HepG2 (cell line): ENCODE measurements around the gene TMEM222. TPM values are rescaled to one million over a fixed set of nuclear protein-coding genes. Genes with fewer than 3 reads are reported as not detected.

Experiments
- DNMT3B ChIP-seq: conservative IDR thresholded peaks from 2 replicates; pipeline ENCODE4 v1.6.1; 2016; ENCODE audit warnings: missing biosample characterization, control low read depth
- GATA4 ChIP-seq: sonication (generic); IDR thresholded peaks from 2 replicates; pipeline ENCODE4 v1.6.1; 2016; ENCODE audit warnings: antibody characterized with exemption, low read depth, borderline replicate concordance
- HIC2 ChIP-seq: sonication (generic); formaldehyde crosslinking; IDR thresholded peaks from 2 replicates; pipeline ENCODE4 v1.9.0; 2022; ENCODE audit warnings: low read depth, missing genetic modification reagents
- HNRNPLL ChIP-seq: fragments of 200-400 bp; formaldehyde crosslinking; IDR thresholded peaks from 2 replicates; pipeline ENCODE4 v1.6.1; 2017; ENCODE audit warnings: mild to moderate bottlenecking, low read depth, low read length; ENCODE audit not compliant: poor library complexity, severe bottlenecking
- HOXD1 ChIP-seq: sonication (generic); formaldehyde crosslinking; IDR thresholded peaks from 2 replicates; pipeline ENCODE4 v1.5.0; 2020; ENCODE audit warnings: missing genetic modification reagents
- MLXIP ChIP-seq: sonication (generic); formaldehyde crosslinking; IDR thresholded peaks from 2 replicates; pipeline ENCODE4 v1.9.0; 2021; ENCODE audit warnings: missing genetic modification reagents, borderline replicate concordance
- NONO ChIP-seq, 2 experiments: fragments of 450-650 bp in 1 of 2; sonication (generic) in 1 of 2; formaldehyde crosslinking in 1 of 2; IDR thresholded peaks in 1 of 2; conservative IDR thresholded peaks in 1 of 2; 2 replicates each; pipeline versions ENCODE4 v1.6.1 to v1.8.0; 2017 to 2022; ENCODE audit warnings: mild to moderate bottlenecking in 1 of 2, missing genetic modification reagents in 1 of 2, moderate library complexity in 1 of 2
- SKI ChIP-seq: fragments of 450-650 bp; IDR thresholded peaks from one replicate; pipeline ENCODE4 v1.6.1; 2018; ENCODE audit warnings: mild to moderate bottlenecking; ENCODE audit not compliant: partially characterized antibody
- ZBTB49 ChIP-seq: sonication (generic); formaldehyde crosslinking; IDR thresholded peaks from 2 replicates; pipeline ENCODE4 v1.4.0; 2020; ENCODE audit warnings: missing genetic modification reagents, borderline replicate concordance
- ZNF446 ChIP-seq: sonication (generic); formaldehyde crosslinking; IDR thresholded peaks from 2 replicates; pipeline ENCODE4 v1.5.0; 2020; ENCODE audit warnings: mild to moderate bottlenecking, missing genetic modification reagents
- ZNF589 ChIP-seq: sonication (generic); formaldehyde crosslinking; conservative IDR thresholded peaks from 2 replicates; pipeline ENCODE4 v1.8.0; 2022; ENCODE audit warnings: mild to moderate bottlenecking, moderate library complexity, missing genetic modification reagents
- ZNF598 ChIP-seq: sonication (generic); formaldehyde crosslinking; IDR thresholded peaks from 2 replicates; pipeline ENCODE4 v1.5.1; 2020; ENCODE audit warnings: mild to moderate bottlenecking, missing genetic modification reagents, borderline replicate concordance
- ZNF740 ChIP-seq: sonication (generic); formaldehyde crosslinking; IDR thresholded peaks from 2 replicates; pipeline ENCODE4 v1.4.0; 2020; ENCODE audit warnings: missing genetic modification reagents
- ZZZ3 ChIP-seq: sonication (generic); formaldehyde crosslinking; IDR thresholded peaks from 2 replicates; pipeline ENCODE4 v1.4.0; 2020; ENCODE audit warnings: missing genetic modification reagents, mild to moderate bottlenecking, borderline replicate concordance
- polyA plus RNA-seq, 8 experiments: library from polyadenylated mRNA; depleted of rRNA in 3 of 8; stranded (reverse) in 7 of 8; unstranded in 1 of 8; fragments of >200 nt; fragmentation: Illumina TruSeq in 4 of 8; extraction: Trizol in 4 of 8; gene quantifications; 2 replicates each; pipeline versions ENCODE4 v1.2.1 to v1.2.3, GENCODE V29; 2011 to 2016; ENCODE audit warnings: low read depth in 4 of 8, missing spikeins in 1 of 8, mixed read lengths in 1 of 8; ENCODE audit not compliant: insufficient read depth in 1 of 8
- total RNA-seq, 5 experiments: library from RNA; depleted of rRNA; stranded (reverse); fragments of >200 nt; fragmentation: Illumina TruSeq; extraction: Trizol; gene quantifications; 2 replicates each; pipeline ENCODE4 v1.2.3, GENCODE V29; 2016; ENCODE audit warnings: low read depth in 1 of 5
- TF ChIP-seq, protein P1 (sequence below): sonication (generic); formaldehyde crosslinking; IDR thresholded peaks from 2 replicates; pipeline ENCODE4 v1.4.0; 2020; ENCODE audit warnings: missing genetic modification reagents, low read depth, mild to moderate bottlenecking, borderline replicate concordance
- TF ChIP-seq, protein P2 (sequence below): IDR thresholded peaks from 2 replicates; pipeline ENCODE4 v1.6.1; 2016; ENCODE audit warnings: missing compliant biosample characterization, missing genetic modification reagents, borderline replicate concordance
- TF ChIP-seq, protein P3 (sequence below): sonication (generic); formaldehyde crosslinking; IDR thresholded peaks from 2 replicates; pipeline ENCODE4 v1.8.0; 2022; ENCODE audit warnings: missing genetic modification reagents, low read depth, mild to moderate bottlenecking, borderline replicate concordance

The TMEM222 gene
- total and polyA plus RNA-seq, 2 of the 13 experiments (the other 11 are each of a cell fraction or from before 2014, with no cell fraction given): 22.7 to 29.6 TPM

GRCh38 chr1:27321813-27322568 lies at the start of gene TMEM222 (continued):
- no peak for TF ChIP-seq MLXIP (CRISPR knock-in tag)
- TF ChIP-seq ZZZ3: no peak; the same call in 1 of the 2 replicates
- TF ChIP-seq HNRNPLL: peak; percentile 86
- no peak for TF ChIP-seq NONO (IDR thresholded peaks at IDR 0.05)
- peak; percentile 94 for TF ChIP-seq NONO (CRISPR knock-in tag; conservative IDR thresholded peaks at IDR 0.05)
- TF ChIP-seq, protein P1, sequence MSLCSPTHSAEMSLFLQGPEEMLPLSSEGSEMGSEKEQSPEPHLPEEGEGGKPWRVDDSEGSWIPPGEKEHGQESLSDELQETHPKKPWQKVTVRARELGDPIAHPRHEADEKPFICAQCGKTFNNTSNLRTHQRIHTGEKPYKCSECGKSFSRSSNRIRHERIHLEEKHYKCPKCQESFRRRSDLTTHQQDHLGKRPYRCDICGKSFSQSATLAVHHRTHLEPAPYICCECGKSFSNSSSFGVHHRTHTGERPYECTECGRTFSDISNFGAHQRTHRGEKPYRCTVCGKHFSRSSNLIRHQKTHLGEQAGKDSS: peak; percentile 27; the same call in 1 of the 2 replicates
- TF ChIP-seq SKI: peak; percentile 97
- peak; percentile 52; the same call in 1 of the 2 replicates for TF ChIP-seq HIC2
- peak; percentile 76; the same call in 1 of the 2 replicates for TF ChIP-seq ZNF446
- no peak for TF ChIP-seq DNMT3B (CRISPR knock-in tag)
- TF ChIP-seq, protein P2, sequence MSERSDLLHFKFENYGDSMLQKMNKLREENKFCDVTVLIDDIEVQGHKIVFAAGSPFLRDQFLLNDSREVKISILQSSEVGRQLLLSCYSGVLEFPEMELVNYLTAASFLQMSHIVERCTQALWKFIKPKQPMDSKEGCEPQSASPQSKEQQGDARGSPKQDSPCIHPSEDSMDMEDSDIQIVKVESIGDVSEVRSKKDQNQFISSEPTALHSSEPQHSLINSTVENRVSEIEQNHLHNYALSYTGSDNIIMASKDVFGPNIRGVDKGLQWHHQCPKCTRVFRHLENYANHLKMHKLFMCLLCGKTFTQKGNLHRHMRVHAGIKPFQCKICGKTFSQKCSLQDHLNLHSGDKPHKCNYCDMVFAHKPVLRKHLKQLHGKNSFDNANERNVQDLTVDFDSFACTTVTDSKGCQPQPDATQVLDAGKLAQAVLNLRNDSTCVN (CRISPR knock-in tag): no peak
- TF ChIP-seq, protein P3, sequence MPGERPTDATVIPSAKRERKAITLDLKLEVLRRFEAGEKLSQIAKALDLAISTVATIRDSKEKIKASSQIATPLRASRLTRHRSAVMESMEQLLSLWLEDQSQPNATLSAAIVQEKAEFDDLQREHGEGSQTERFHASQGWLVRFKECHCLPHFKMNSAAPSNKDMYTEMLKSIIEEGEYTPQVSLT (CRISPR knock-in tag): no peak
- peak; percentile 93 for TF ChIP-seq HOXD1 (CRISPR knock-in tag)
- no peak for TF ChIP-seq GATA4
- peak; percentile 81 for TF ChIP-seq ZNF740 (CRISPR knock-in tag)
- TF ChIP-seq ZBTB49: no peak
- peak; percentile 67; the same call in 1 of the 2 replicates for TF ChIP-seq ZNF589 (CRISPR knock-in tag)
- TF ChIP-seq ZNF598: no peak
